DND-41 (cell line): ENCODE measurements around the gene FAM20B.

Experiments used
- ATAC-seq: fragments of 200-7000 bp; cut with Tn5 transposase; 3 replicates; pipeline ENCODE4 v1.9.1; 2021; ENCODE audit warnings: low read depth; ENCODE audit not compliant: insufficient read depth
- DNase-seq: peaks from one replicate; pipeline ENCODE4 v3.0.0-alpha.2; 2020
- H2AFZ ChIP-seq: 2 replicates; pipeline ENCODE4 v1.6.0; 2012; ENCODE audit warnings: low read depth, low read length
- H3K27ac ChIP-seq: 2 replicates; pipeline ENCODE4 v1.5.1; 2012; ENCODE audit warnings: low read length, inconsistent platforms
- H3K27me3 ChIP-seq: fragments of 200-600 bp; sonication (generic); 2 replicates; pipeline ENCODE4 v1.6.0; 2012; ENCODE audit warnings: low read length, mild to moderate bottlenecking, inconsistent platforms; ENCODE audit not compliant: insufficient read depth, poor library complexity
- H3K36me3 ChIP-seq: 2 replicates; pipeline ENCODE4 v1.5.1; 2012; ENCODE audit warnings: low read length, inconsistent platforms; ENCODE audit not compliant: insufficient read depth
- H3K4me1 ChIP-seq: 2 replicates; pipeline ENCODE4 v1.5.1; 2012; ENCODE audit warnings: mild to moderate bottlenecking, low read length; ENCODE audit not compliant: insufficient read depth
- H3K4me2 ChIP-seq: 2 replicates; pipeline ENCODE4 v1.6.0; 2012; ENCODE audit warnings: mild to moderate bottlenecking, moderate library complexity, low read length, inconsistent platforms; ENCODE audit not compliant: insufficient read depth
- H3K4me3 ChIP-seq, 2 experiments: fragments of 200-600 bp in 1 of 2; shearing (Covaris generic) in 1 of 2; 2 replicates each; pipeline ENCODE4 v1.5.1; 2012 to 2016; ENCODE audit warnings: inconsistent platforms in 2 of 2, low read length in 2 of 2, mild to moderate bottlenecking in 2 of 2, low read depth in 1 of 2, moderate library complexity in 1 of 2
- H3K79me2 ChIP-seq: 2 replicates; pipeline ENCODE4 v1.6.0; 2012; ENCODE audit warnings: low read length, inconsistent platforms; ENCODE audit not compliant: insufficient read depth
- H3K9ac ChIP-seq: 2 replicates; pipeline ENCODE4 v1.6.0; 2012; ENCODE audit warnings: low read depth, mild to moderate bottlenecking, inconsistent platforms, low read length, moderate library complexity
- H3K9me3 ChIP-seq: 2 replicates; pipeline ENCODE4 v1.5.1; 2012; ENCODE audit warnings: low read length, moderate library complexity, mild to moderate bottlenecking, inconsistent platforms; ENCODE audit not compliant: insufficient read depth, severe bottlenecking
- H4K20me1 ChIP-seq: 2 replicates; pipeline ENCODE4 v1.6.0; 2012; ENCODE audit warnings: low read length; ENCODE audit not compliant: insufficient read depth
- EZH2 ChIP-seq: IDR thresholded peaks from 3 replicates; pipeline ENCODE4 v1.6.1; 2012; ENCODE audit warnings: borderline replicate concordance, low read depth, mild to moderate bottlenecking, moderate library complexity, low read length, inconsistent platforms; ENCODE audit not compliant: severe bottlenecking
- TF ChIP-seq, protein P1 (sequence below): IDR thresholded peaks from 2 replicates; pipeline ENCODE4 v1.5.1; 2012; ENCODE audit warnings: borderline replicate concordance, low read length, moderate library complexity, mild to moderate bottlenecking; ENCODE audit not compliant: poor library complexity, severe bottlenecking; ENCODE audit errors: extremely low read depth

The FAM20B gene

DNA sequence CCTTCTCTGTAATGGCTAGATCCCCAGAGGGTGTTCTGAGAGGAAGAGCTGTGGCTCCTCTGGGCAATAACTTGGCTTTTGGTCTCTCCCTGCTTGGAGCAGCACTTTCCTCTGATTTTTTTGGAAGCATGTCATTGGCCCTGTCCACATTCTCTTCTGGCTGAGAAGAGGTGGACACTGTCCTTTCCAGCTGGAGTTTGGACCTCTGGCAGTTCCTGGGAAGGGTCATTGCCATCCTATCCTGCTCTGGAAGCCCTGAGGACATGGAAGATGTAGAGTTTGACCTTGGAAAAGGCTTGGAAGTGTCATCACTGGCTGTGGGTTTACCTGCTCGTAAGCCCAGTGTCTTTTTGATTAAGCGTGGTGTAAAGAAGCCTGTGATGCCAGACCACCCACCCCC lies 83.0 kb downstream of the FAM20B start:
- TF ChIP-seq EZH2: no peak
- TF ChIP-seq, protein P1, sequence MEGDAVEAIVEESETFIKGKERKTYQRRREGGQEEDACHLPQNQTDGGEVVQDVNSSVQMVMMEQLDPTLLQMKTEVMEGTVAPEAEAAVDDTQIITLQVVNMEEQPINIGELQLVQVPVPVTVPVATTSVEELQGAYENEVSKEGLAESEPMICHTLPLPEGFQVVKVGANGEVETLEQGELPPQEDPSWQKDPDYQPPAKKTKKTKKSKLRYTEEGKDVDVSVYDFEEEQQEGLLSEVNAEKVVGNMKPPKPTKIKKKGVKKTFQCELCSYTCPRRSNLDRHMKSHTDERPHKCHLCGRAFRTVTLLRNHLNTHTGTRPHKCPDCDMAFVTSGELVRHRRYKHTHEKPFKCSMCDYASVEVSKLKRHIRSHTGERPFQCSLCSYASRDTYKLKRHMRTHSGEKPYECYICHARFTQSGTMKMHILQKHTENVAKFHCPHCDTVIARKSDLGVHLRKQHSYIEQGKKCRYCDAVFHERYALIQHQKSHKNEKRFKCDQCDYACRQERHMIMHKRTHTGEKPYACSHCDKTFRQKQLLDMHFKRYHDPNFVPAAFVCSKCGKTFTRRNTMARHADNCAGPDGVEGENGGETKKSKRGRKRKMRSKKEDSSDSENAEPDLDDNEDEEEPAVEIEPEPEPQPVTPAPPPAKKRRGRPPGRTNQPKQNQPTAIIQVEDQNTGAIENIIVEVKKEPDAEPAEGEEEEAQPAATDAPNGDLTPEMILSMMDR: no peak
- H3K36me3 ChIP-seq: peaks cover 46% of the 10 kb centered on the region
- H3K9ac ChIP-seq: no peak overlapping the region
- no peak overlapping the region for H3K27ac ChIP-seq
- no peaks in the 10 kb centered on the region for H3K9me3 ChIP-seq
- no peak for DNase-seq
- H3K27me3 ChIP-seq: no peaks in the 10 kb centered on the region
- H4K20me1 ChIP-seq: no peaks in the 10 kb centered on the region
- no peaks in the 10 kb centered on the region for H3K79me2 ChIP-seq
- H2AFZ ChIP-seq: no peak overlapping the region
- no peak overlapping the region for H3K4me2 ChIP-seq
- no peaks in the 10 kb centered on the region for H3K4me1 ChIP-seq
- ATAC-seq: no peak
- H3K4me3 ChIP-seq: no peak overlapping the region

DNA sequence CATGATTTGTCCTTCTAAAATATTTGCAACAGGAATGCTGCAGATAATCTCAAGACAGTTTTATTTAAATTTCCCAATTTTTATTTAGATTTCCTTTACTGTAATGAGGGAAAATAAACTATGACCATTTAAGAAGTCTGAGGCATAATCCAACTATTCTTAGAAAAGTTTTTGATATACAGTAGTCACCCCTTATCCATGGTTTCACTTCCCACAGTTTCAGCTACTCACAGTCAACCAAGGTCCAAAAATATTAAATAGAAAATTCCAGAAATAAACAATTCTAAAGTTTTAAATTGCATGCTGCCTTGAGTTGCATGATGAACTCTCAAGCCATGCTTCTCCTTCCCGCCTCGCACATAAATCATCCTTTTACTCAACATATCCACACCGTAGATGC lies 89.5 kb downstream of the FAM20B start:
- no peaks in the 10 kb centered on the region for H3K27me3 ChIP-seq
- TF ChIP-seq, protein P1: no peak
- no peak for TF ChIP-seq EZH2
- H3K4me2 ChIP-seq: no peak overlapping the region
- no peaks in the 10 kb centered on the region for H3K79me2 ChIP-seq
- DNase-seq (no peak), ATAC-seq (no peak)
- H3K9ac ChIP-seq: no peak overlapping the region
- H3K4me1 ChIP-seq: no peaks in the 10 kb centered on the region
- H3K36me3 ChIP-seq: peaks cover 40% of the 10 kb centered on the region
- H3K4me3 ChIP-seq: no peak overlapping the region
- H3K27ac ChIP-seq: no peak overlapping the region
- no peaks in the 10 kb centered on the region for H3K9me3 ChIP-seq
- no peaks in the 10 kb centered on the region for H4K20me1 ChIP-seq
- H2AFZ ChIP-seq: no peak overlapping the region

DNA sequence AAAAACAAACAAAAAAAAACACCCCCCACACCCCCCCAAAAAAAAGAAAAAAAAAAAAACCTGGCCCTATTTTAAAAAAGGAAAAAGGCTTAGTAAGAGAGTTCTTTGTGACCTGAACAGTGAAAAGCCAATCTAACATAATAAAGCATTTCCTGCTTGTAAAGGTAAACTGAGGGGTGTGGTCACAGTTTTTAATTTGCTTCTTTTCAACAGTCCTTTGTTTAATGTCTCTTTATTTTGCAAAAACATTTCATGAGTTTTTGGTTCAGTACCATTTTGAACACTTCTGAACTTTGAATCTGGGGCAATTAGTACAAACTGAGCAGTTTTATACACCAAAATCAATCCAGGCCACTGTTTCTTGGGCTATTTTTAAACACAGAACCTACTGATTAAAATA lies 93.8 kb downstream of the FAM20B start:
- H3K4me1 ChIP-seq: no peaks in the 10 kb centered on the region
- no peaks in the 10 kb centered on the region for H3K9me3 ChIP-seq
- no peak overlapping the region for H3K9ac ChIP-seq
- no peak for ATAC-seq
- H3K79me2 ChIP-seq: no peaks in the 10 kb centered on the region
- H3K36me3 ChIP-seq: peaks cover 27% of the 10 kb centered on the region
- H3K27ac ChIP-seq: no peak overlapping the region
- DNase-seq: no peak
- H4K20me1 ChIP-seq: no peaks in the 10 kb centered on the region
- no peak overlapping the region for H2AFZ ChIP-seq
- H3K27me3 ChIP-seq: no peaks in the 10 kb centered on the region
- no peak overlapping the region for H3K4me3 ChIP-seq
- TF ChIP-seq, protein P1: no peak
- no peak for TF ChIP-seq EZH2
- H3K4me2 ChIP-seq: no peak overlapping the region

DNA sequence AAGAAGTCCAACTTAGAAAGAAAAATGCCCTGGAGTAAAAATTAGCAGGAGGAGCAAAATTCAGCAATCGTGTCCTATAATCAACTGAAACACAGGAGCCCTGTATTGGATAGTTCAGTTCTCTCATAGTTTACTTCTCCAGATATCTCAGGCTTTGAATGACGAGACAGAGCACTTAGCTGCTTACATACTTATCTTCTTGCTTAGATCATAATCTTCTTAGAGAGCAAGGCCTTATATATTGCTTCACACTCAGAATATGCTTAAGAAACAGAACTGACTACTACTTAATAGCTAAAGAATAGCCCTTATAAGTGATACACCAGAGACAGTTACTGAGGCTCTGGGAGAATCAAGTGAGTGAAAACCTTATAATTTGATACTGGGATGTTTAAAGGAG lies 95.0 kb downstream of the FAM20B start:
- Histone ChIP-seq H2AFZ (no peak overlapping the region), H3K4me1 (no peaks in the 10 kb centered on the region), H4K20me1 (no peaks in the 10 kb centered on the region), H3K27ac (no peak overlapping the region), H3K9me3 (no peaks in the 10 kb centered on the region), H3K9ac (no peak overlapping the region), H3K27me3 (no peaks in the 10 kb centered on the region), H3K79me2 (no peaks in the 10 kb centered on the region), H3K4me2 (no peak overlapping the region), H3K4me3 (no peak overlapping the region), H3K36me3 (peaks cover 33% of the 10 kb centered on the region)
- DNase-seq (no peak), ATAC-seq (no peak)
- TF ChIP-seq, protein P1: no peak
- no peak for TF ChIP-seq EZH2
